Measurements from ENCODE around the gene OR52B6.

The OR52B6 gene

DNA sequence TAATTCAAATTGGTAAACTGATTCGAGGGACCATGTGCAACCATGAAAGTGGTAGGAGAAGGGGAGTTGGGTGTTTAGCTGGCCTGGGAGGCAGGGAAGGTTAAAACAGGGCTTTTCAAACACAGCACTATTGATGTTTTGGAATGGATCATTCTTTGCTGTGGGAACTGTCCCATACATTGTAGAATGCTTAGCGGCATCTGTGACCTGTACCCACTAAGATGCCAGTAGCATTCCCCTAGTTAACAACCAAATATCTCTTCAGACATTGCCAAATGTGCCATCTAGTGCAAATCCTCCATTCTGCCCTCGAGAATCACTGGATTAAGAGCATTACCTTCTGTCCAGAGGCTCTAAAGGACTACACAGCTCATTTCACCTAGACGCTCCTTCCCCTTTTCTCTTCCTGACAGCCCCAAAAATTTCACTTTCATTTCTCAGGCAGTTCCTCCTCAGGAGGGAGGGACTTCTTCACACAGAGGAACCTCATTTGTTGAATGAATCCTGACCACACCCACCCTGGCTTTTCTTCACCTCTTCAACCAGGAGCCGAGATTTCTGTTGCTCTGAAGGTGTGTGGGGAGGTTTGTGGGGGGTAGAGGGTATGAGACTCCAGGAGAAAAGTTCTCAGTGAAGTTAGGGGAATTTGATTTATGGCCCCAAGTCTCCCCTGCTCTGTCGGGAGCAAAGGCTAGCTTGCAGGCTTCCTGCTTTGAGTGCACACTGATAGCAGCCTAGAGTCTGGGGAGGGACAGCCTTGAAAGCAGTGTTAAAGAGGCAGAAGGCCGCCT, 44.0 kb downstream of the OR52B6 start, which contains the start of gene TRIM34:
TRIM34 (plus strand) TSS at position 513 of the 791 bp plus-strand sequence. CDS start 7,331 bp downstream, outside the sequence.
- TF ChIP-seq, protein P1, sequence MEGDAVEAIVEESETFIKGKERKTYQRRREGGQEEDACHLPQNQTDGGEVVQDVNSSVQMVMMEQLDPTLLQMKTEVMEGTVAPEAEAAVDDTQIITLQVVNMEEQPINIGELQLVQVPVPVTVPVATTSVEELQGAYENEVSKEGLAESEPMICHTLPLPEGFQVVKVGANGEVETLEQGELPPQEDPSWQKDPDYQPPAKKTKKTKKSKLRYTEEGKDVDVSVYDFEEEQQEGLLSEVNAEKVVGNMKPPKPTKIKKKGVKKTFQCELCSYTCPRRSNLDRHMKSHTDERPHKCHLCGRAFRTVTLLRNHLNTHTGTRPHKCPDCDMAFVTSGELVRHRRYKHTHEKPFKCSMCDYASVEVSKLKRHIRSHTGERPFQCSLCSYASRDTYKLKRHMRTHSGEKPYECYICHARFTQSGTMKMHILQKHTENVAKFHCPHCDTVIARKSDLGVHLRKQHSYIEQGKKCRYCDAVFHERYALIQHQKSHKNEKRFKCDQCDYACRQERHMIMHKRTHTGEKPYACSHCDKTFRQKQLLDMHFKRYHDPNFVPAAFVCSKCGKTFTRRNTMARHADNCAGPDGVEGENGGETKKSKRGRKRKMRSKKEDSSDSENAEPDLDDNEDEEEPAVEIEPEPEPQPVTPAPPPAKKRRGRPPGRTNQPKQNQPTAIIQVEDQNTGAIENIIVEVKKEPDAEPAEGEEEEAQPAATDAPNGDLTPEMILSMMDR (IDR thresholded peaks at IDR 0.05; ENCODE audit: insufficient read depth, missing control alignments): no peak
- DNase-seq (ENCODE audit: insufficient read length, low spot score): no peak
- no peak for FAIRE-seq

DNA sequence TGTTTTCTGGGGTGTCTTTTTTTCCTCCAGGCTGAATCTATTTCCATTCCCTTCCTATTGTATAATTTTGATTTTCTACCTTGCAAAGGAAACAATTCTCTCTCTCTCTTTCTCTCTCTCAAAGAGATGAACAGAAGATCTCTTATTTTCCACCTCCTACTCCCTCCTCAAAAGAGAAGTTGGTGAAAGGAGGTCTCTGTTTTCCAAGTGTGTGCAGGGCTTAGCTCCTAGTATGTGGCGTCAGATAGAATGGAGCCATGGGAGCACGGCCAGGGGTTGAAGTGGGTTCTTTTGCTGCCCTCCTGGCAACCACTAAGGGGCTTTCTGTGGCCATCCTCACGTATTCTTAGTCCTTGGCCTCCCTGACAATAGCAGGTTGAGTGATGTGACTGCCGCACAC, 44.6 kb downstream of the OR52B6 start:
- TF ChIP-seq, protein P1 (IDR thresholded peaks at IDR 0.05; ENCODE audit: insufficient read depth, missing control alignments): no peak
- FAIRE-seq: no peak
- no peak for DNase-seq (ENCODE audit: insufficient read length, low spot score)

DNA sequence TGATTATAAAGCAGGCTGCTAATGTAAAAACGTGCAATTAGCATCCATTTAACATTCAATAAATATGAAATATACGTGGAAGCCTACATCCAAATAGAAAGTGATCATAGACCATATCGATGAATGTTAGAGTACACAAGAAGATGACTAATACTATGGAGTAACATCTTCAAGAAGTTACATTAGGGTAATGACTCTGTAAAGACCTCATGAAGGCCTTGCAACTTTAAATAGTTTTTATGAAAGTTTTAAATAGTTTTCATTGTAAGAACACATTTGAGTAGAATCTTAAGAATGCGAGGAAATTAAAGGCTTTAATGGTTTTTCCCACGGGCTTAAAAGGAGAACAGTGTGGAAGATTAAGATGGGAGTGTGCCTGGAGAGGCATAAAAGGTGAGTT, 45.5 kb downstream of the OR52B6 start:
- FAIRE-seq (no peak), DNase-seq (ENCODE audit: insufficient read length, low spot score) (no peak)
- TF ChIP-seq, protein P1 (IDR thresholded peaks at IDR 0.05; ENCODE audit: insufficient read depth, missing control alignments): no peak

DNA sequence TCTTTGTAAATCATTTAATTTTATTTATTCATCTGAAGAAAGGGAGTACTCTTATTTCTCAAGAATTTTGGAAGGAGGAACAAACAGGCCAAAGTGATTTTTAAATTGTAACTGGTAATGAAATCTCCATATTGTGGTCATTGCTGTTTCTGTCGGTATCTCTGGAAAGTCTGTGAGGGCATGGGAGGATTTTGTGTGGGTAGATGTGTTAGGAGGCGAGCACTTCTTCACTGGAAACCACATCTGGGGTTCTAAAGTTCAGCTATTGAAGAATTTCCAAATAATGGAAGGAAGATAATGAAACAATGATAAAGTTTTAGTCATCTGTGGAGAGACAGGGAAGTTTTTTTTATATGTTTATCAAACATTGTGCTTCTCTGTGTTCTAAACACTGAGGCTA, 50.7 kb downstream of the OR52B6 start:
- DNase-seq (ENCODE audit: insufficient read length, low spot score) (no peak), FAIRE-seq (no peak)
- TF ChIP-seq, protein P1 (IDR thresholded peaks at IDR 0.05; ENCODE audit: insufficient read depth, missing control alignments): no peak
